ENCODE measurements around the gene NLK.

GRCh38 chr17:28221751-28222414 lies 179.4 kb downstream of the NLK start:
- TF ChIP-seq CTCF (conservative IDR thresholded peaks at IDR 0.05; ENCODE audit: low read depth, low read length), result no peak
- TF ChIP-seq POLR2A (IDR thresholded peaks at IDR 0.05; ENCODE audit: low read depth, low read length), result no peak
- no peak for TF ChIP-seq CEBPB (IDR thresholded peaks at IDR 0.05; ENCODE audit: low read depth, low read length)
- no peak for TF ChIP-seq FOS (IDR thresholded peaks at IDR 0.05; ENCODE audit: low read depth, low read length)
- TF ChIP-seq RAD21 (IDR thresholded peaks at IDR 0.05; ENCODE audit: low read length), result no peak
- TF ChIP-seq BHLHE40 (IDR thresholded peaks at IDR 0.05; ENCODE audit: low read depth, low read length), result no peak
- no peak for TF ChIP-seq RFX5 (IDR thresholded peaks at IDR 0.05; ENCODE audit: low read depth, low read length)

Measured in IMR-90 (cell line).